ENCODE measurements around the gene EHMT1.
"Not testable (repeated sequence)": the region's sequence is repeated elsewhere in the genome, so short reads cannot be mapped to it uniquely, and the experiment has no call there.

The EHMT1 gene

GRCh38 chr9:137759649-137760321, 141.0 kb downstream of the EHMT1 start:
- no peak for DNase-seq (ENCODE audit: low read depth in 2 of 2)

GRCh38 chr9:137760426-137760825, 141.6 kb downstream of the EHMT1 start:
- DNase-seq (ENCODE audit: low read depth in 2 of 2): no peak

- no peak for DNase-seq (ENCODE audit: low read depth in 2 of 2)
Observed at GRCh38 chr9:137761032-137761431, 142.2 kb downstream of the EHMT1 start.

GRCh38 chr9:137761793-137762192, 143.0 kb downstream of the EHMT1 start:
- DNase-seq (ENCODE audit: low read depth in 2 of 2): no peak

GRCh38 chr9:137762414-137763061, 143.7 kb downstream of the EHMT1 start:
- no peak for DNase-seq (ENCODE audit: low read depth in 2 of 2)

GRCh38 chr9:137763271-137763955, 144.6 kb downstream of the EHMT1 start:
- no peak for DNase-seq (ENCODE audit: low read depth in 2 of 2)

GRCh38 chr9:137764171-137764671, 145.4 kb downstream of the EHMT1 start:
- no peak for DNase-seq (ENCODE audit: low read depth in 2 of 2)

- DNase-seq (ENCODE audit: low read depth in 2 of 2): no peak
Observed at GRCh38 chr9:137764981-137765380, 146.2 kb downstream of the EHMT1 start.

- no peak for DNase-seq (ENCODE audit: low read depth in 2 of 2)
Observed at GRCh38 chr9:137765536-137765935, 146.7 kb downstream of the EHMT1 start.

- no peak for DNase-seq (ENCODE audit: low read depth in 2 of 2)
Observed at GRCh38 chr9:137771580-137771979, 152.8 kb downstream of the EHMT1 start.

- DNase-seq (ENCODE audit: low read depth in 2 of 2): no peak
Observed at GRCh38 chr9:137772281-137772873, 153.6 kb downstream of the EHMT1 start.

GRCh38 chr9:137774775-137775386, 156.1 kb downstream of the EHMT1 start:
- DNase-seq (ENCODE audit: low read depth in 2 of 2): no peak

- DNase-seq (ENCODE audit: low read depth in 2 of 2): no peak
Observed at GRCh38 chr9:137776306-137776995, 157.6 kb downstream of the EHMT1 start.

GRCh38 chr9:137777761-137778160, 159.0 kb downstream of the EHMT1 start:
- no peak for DNase-seq (ENCODE audit: low read depth in 2 of 2)

- no peak for DNase-seq (ENCODE audit: low read depth in 2 of 2)
Observed at GRCh38 chr9:137778336-137778735, 159.5 kb downstream of the EHMT1 start.

- DNase-seq (ENCODE audit: low read depth in 2 of 2): no peak
Observed at GRCh38 chr9:137778914-137779313, 160.1 kb downstream of the EHMT1 start.

- DNase-seq (ENCODE audit: low read depth in 2 of 2): not testable (repeated sequence)
Observed at GRCh38 chr9:137780031-137780430, 161.2 kb downstream of the EHMT1 start.

GRCh38 chr9:137781906-137782585, 163.2 kb downstream of the EHMT1 start:
- DNase-seq (ENCODE audit: low read depth in 2 of 2): no peak

GRCh38 chr9:137783521-137783920, 164.7 kb downstream of the EHMT1 start:
- no peak for DNase-seq (ENCODE audit: low read depth in 2 of 2)

- no peak for DNase-seq (ENCODE audit: low read depth in 2 of 2)
Observed at GRCh38 chr9:137784046-137784445, 165.2 kb downstream of the EHMT1 start.
